Progenitor cell of endocrine pancreas (in vitro differentiated cells): Measurements from ENCODE around the gene TCF7. TPM values are rescaled to one million over a fixed set of nuclear protein-coding genes. Genes with fewer than 3 reads are reported as not detected.

Experiments used
- DNase-seq: peaks from one replicate; pipeline ENCODE4 v3.0.0; 2021; ENCODE audit warnings: low spot score; ENCODE audit not compliant: unreplicated experiment
- H3K27ac Mint-ChIP-seq: 2 replicates; pipeline ENCODE4 v1.8.0; 2021; ENCODE audit warnings: mild to moderate bottlenecking, moderate library complexity, mixed read lengths
- H3K27me3 Mint-ChIP-seq: 2 replicates; pipeline ENCODE4 v1.8.0; 2021; ENCODE audit warnings: mixed read lengths
- H3K36me3 Mint-ChIP-seq: 2 replicates; pipeline ENCODE4 v1.8.0; 2022; ENCODE audit warnings: mixed read lengths; ENCODE audit not compliant: insufficient read depth
- H3K4me1 Mint-ChIP-seq: 2 replicates; pipeline ENCODE4 v1.8.0; 2021; ENCODE audit warnings: low read depth, mixed read lengths
- H3K4me3 Mint-ChIP-seq: 2 replicates; pipeline ENCODE4 v1.8.0; 2021; ENCODE audit warnings: low read depth, mild to moderate bottlenecking, moderate library complexity, mixed read lengths
- H3K9me3 Mint-ChIP-seq: 2 replicates; pipeline ENCODE4 v1.8.0; 2021; ENCODE audit warnings: low read depth, mixed read lengths
- total RNA-seq: library from RNA; stranded (reverse); gene quantifications from 2 replicates; pipeline ENCODE4 v1.2.1, GENCODE V29; 2021
- TF ChIP-seq, protein P1 (sequence below): fragments of 200-600 bp; sonication (generic); IDR thresholded peaks from one replicate; pipeline ENCODE4 v1.5.0; 2021; ENCODE audit warnings: antibody characterized with exemption, mild to moderate bottlenecking; ENCODE audit not compliant: unreplicated experiment

TCF7 gene
- total RNA-seq, 1 donor from 2014 or later, result 14.4 TPM

DNA sequence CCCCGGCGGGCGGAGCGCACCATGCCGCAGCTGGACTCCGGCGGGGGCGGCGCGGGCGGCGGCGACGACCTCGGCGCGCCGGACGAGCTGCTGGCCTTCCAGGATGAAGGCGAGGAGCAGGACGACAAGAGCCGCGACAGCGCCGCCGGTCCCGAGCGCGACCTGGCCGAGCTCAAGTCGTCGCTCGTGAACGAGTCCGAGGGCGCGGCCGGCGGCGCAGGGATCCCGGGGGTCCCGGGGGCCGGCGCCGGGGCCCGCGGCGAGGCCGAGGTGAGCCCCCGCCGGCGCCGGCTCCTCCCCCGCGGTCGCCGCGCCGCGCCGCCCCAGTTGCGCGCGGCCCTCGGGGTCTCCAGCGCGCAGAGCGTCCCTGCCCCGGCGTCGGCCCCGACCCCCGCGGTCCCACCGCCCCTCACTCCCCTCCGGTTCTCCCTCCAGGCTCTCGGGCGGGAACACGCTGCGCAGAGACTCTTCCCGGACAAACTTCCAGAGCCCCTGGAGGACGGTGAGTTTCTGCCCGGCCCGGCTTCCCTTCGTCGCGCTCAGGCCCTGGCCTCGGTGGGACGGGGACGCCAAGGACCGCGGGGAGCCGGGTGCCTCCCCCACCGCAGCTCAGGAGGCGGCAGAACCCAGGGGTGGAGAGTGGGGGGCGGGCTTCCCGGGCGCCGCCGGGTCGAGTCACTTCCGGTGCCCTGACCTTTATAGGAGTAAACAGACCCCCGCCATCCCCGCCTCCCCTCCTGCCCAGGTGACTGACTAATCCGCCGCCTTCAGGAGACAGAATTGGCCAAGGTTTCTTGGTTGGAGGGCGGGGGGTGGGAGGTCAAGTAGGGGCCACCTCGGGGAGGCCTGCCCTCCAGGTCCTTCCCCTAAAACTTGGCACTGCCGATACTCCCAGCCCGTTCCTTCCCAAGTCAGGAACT lies 665 bp downstream of the TCF7 start:
- Mint-ChIP-seq H3K4me3 (peak overlapping the region; percentile 74), H3K36me3 (peaks cover 1% of the 10 kb centered on the region), H3K27ac (peak overlapping the region; percentile 33), H3K4me1 (peaks cover 12% of the 10 kb centered on the region), H3K27me3 (peaks cover 33% of the 10 kb centered on the region), H3K9me3 (no peaks in the 10 kb centered on the region)
- TF ChIP-seq, protein P1, sequence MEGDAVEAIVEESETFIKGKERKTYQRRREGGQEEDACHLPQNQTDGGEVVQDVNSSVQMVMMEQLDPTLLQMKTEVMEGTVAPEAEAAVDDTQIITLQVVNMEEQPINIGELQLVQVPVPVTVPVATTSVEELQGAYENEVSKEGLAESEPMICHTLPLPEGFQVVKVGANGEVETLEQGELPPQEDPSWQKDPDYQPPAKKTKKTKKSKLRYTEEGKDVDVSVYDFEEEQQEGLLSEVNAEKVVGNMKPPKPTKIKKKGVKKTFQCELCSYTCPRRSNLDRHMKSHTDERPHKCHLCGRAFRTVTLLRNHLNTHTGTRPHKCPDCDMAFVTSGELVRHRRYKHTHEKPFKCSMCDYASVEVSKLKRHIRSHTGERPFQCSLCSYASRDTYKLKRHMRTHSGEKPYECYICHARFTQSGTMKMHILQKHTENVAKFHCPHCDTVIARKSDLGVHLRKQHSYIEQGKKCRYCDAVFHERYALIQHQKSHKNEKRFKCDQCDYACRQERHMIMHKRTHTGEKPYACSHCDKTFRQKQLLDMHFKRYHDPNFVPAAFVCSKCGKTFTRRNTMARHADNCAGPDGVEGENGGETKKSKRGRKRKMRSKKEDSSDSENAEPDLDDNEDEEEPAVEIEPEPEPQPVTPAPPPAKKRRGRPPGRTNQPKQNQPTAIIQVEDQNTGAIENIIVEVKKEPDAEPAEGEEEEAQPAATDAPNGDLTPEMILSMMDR, result no peak
- peak; percentile 55 for DNase-seq

DNA sequence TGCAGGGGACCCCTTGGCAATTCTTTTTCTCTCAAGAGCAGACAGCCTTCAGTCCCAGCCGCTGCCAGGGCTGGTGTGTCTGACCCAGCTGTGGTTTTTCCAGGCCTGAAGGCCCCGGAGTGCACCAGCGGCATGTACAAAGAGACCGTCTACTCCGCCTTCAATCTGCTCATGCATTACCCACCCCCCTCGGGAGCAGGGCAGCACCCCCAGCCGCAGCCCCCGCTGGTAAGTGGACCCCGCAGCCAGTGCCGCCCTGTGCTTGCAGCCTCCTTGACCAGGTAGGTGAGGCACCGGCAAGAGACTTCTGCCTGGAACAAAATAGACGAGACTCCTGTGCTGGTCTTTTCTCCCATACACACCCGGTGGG lies 1.3 kb downstream of the TCF7 start:
- TF ChIP-seq, protein P1, result no peak
- H3K4me1 Mint-ChIP-seq, result peaks cover 12% of the 10 kb centered on the region
- peak overlapping the region; percentile 74 for H3K4me3 Mint-ChIP-seq
- no peaks in the 10 kb centered on the region for H3K9me3 Mint-ChIP-seq
- H3K27me3 Mint-ChIP-seq, result peaks cover 30% of the 10 kb centered on the region
- DNase-seq, result peak; percentile 24
- no peak overlapping the region for H3K27ac Mint-ChIP-seq
- H3K36me3 Mint-ChIP-seq, result peaks cover 4% of the 10 kb centered on the region

DNA sequence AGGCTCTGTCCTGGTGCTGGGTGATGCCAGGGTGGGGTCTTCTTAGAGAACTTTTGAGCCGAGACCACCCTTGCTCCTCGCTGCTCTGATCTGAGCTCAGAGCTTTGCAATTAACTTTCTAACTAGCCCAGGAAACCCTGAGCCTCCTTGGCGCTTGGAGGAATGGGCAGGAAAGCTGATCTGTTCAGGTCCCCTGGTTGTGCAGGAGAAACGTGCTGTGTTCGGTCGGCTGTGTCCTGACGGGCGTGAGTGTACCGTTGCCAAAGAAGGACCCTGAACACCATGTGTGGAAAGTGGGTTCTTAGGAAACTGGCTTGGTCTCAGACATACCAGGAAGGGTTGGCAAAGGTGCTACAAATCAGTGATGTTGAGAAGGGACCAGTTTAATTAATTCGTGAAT lies 1.8 kb downstream of the TCF7 start:
- Mint-ChIP-seq H3K4me3 (peak overlapping the region; percentile 74), H3K27ac (peak overlapping the region; percentile 64), H3K36me3 (peaks cover 4% of the 10 kb centered on the region)

DNA sequence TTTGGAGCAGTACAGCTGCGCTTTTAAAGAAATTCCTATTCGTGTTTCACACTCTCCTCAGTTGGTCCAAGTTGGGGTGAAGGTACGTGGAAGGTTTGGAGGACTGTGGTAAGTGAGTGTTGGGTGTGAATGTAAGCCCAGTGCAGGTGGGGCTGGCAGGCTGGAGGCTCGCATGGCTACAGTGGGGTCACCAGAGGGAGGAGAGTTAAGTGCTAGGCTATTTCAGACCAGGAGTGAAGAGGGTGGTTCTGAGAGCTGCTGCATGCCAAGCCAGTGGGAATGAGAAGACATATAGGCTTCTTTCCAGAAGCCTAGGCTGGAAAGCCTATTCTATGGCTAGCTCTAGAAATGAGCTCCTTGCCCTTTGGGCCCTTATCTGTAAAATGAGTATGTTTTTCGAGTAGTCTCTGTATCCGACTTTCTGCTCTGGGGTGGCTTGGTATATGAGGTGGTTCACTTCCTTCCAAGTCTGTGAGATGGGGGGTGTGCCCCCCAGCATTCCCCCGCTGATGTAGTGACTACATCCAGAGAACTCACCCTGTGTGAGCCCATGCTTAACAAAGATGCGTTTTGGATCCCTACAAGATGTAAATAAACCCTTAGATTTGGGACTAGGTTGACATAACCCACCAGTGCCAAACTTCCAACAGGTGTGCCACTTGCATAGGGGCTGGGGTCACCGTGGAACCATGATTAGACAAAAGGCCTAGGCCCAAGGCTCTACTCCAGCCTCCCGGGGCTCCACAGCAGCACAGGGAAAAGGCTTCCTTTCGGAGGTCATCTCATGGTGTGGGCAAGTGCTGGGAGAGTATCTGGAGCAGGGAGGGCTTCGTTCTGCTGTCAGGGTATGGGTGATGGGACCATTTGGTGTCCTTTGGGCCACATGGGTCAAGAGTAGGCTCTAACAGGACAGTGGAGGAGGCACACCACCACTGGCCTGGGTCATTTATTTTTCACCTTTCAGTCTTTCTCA lies 2.6 kb downstream of the TCF7 start:
- Mint-ChIP-seq H3K27me3 (peaks cover 17% of the 10 kb centered on the region), H3K27ac (peak overlapping the region; percentile 4), H3K4me3 (peak overlapping the region; percentile 74), H3K4me1 (peaks cover 12% of the 10 kb centered on the region), H3K36me3 (peaks cover 4% of the 10 kb centered on the region), H3K9me3 (no peaks in the 10 kb centered on the region)
- DNase-seq, result no peak
- TF ChIP-seq, protein P1, result no peak

More for the DNA sequence above, 1.8 kb downstream of the TCF7 start:
- no peak for DNase-seq
- TF ChIP-seq, protein P1, result no peak
- Mint-ChIP-seq H3K27me3 (peaks cover 25% of the 10 kb centered on the region), H3K9me3 (no peaks in the 10 kb centered on the region), H3K4me1 (peaks cover 12% of the 10 kb centered on the region)

DNA sequence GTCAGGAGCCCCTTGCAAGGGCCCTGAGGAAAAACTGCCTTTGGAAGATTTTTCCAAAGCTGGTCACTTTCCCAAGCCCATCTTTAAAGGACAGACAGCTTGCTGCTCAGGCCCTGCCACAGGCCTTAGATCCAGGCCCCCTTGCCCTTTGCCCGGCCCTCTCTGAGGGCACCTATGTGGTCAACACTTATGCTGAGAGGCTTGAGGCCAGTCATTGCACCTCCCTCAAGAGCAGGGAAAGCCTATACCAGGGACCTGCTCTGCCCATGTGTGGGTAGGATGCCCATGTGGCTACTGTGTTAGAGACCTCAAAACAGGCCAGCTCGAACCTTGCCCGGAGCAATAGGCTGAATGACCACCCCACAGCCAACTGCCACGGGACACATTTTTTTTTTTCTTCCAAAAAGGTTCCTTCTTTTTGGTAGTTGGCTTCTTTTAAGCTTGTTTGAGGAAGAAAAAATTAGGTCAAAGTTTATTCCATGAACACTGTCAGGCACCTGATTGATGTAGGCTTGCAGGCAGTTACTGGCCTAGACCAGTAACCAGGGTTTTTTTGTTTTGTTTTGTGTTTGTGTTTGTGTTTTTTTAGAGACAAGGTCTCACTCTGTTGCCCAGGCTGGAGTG lies 3.8 kb downstream of the TCF7 start:
- TF ChIP-seq, protein P1, result no peak
- H3K27me3 Mint-ChIP-seq, result peaks cover 7% of the 10 kb centered on the region

More for the DNA sequence above, 3.8 kb downstream of the TCF7 start:
- peaks cover 12% of the 10 kb centered on the region for H3K4me1 Mint-ChIP-seq
- H3K36me3 Mint-ChIP-seq, result peaks cover 4% of the 10 kb centered on the region
- DNase-seq, result no peak
- H3K4me3 Mint-ChIP-seq, result no peak overlapping the region
- H3K27ac Mint-ChIP-seq, result no peak overlapping the region
- no peaks in the 10 kb centered on the region for H3K9me3 Mint-ChIP-seq
